GM12878 (cell line): ENCODE results near the gene PRKCE.

ENCODE experiments used
- DPF2 ChIP-seq: fragments of 450-650 bp; IDR thresholded peaks from 2 replicates; pipeline ENCODE4 v1.6.1; 2017; ENCODE audit warnings: mild to moderate bottlenecking
- MTA2 ChIP-seq: fragments of 450-650 bp; IDR thresholded peaks from 2 replicates; pipeline ENCODE4 v1.6.1; 2016; ENCODE audit warnings: low read depth, mild to moderate bottlenecking, moderate library complexity
- POLR2A ChIP-seq: IDR thresholded peaks from 2 replicates; pipeline ENCODE4 v1.6.1; 2011; ENCODE audit warnings: low read depth, mild to moderate bottlenecking, low read length
- TF ChIP-seq, protein P1 (sequence below): fragments of 450-650 bp; conservative IDR thresholded peaks from 2 replicates; pipeline ENCODE4 v1.6.1; 2017; ENCODE audit warnings: mild to moderate bottlenecking, moderate library complexity

DNA sequence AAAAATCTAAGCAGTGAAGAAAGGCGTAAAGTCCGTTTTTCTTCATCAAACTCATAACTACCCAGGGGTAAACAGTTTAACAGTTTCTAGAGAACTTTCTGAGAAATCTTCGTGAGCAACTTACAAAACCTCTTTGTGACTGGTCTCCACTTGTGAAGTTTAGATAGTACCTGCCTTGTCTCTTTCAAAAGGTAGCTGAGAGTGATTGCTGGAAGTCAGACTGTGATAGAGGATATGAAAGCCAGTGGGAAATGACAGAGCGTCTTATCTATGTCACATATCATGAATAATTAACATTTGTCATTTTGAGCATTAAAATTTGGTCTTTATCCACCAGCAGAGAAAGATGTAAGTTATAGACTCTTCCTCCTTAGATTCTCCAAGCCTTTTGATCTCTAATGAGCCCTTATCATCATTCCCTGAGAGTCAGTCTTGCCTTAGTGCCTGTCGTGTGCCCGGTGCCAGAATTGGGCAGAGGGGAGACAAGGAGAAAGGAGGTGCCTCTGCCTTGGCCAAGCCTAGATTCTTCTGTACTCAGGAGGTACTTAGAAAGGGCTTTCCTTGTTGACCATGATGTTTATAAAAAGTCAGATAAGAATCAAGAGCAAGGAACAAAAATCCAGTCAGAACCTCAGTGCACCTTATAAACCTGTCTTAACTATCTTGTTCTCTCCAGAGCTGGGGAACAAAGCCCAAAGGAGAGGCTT lies 440.6 kb downstream of the PRKCE start:
- no peak for TF ChIP-seq DPF2
- TF ChIP-seq POLR2A: no peak
- no peak for TF ChIP-seq MTA2
- TF ChIP-seq, protein P1, sequence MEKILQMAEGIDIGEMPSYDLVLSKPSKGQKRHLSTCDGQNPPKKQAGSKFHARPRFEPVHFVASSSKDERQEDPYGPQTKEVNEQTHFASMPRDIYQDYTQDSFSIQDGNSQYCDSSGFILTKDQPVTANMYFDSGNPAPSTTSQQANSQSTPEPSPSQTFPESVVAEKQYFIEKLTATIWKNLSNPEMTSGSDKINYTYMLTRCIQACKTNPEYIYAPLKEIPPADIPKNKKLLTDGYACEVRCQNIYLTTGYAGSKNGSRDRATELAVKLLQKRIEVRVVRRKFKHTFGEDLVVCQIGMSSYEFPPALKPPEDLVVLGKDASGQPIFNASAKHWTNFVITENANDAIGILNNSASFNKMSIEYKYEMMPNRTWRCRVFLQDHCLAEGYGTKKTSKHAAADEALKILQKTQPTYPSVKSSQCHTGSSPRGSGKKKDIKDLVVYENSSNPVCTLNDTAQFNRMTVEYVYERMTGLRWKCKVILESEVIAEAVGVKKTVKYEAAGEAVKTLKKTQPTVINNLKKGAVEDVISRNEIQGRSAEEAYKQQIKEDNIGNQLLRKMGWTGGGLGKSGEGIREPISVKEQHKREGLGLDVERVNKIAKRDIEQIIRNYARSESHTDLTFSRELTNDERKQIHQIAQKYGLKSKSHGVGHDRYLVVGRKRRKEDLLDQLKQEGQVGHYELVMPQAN: no peak
